CD4-positive, alpha-beta T cell treated with Interleukin-21 for 1 hour (primary cell): ENCODE measurements around the gene DRAP1.
A peak's percentile ranks its signal among the peaks of the same experiment; 100 is the strongest.

ENCODE experiments used
- DNase-seq: peaks from one replicate; pipeline ENCODE4 v3.0.0-alpha.2; 2020

The DRAP1 gene

DNA sequence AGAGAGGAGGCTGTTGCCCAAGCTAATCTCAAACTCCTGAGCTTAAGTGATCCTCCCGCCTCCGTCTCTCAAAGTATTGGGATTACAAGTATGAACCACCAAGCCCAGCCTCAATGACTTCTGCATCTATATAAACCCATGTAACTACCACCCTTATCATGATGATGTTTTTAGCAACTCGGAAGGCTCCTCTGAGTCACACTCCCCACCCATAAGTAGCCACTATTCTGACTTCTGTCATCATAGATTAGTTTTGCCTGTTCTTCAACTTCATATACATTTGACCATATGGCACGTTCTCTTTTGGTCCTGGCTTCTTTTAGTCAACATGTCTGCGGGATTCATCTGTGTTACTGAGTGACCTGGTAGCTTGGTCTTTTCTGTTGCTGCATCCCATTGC is 12.6 kb upstream of the DRAP1 start:
- no peak for DNase-seq

- DNase-seq, result no peak
Observed at GRCh38 chr11:65907878-65908277, 11.3 kb upstream of the DRAP1 start.

- DNase-seq, result no peak
Observed at GRCh38 chr11:65911682-65912568, 7.3 kb upstream of the DRAP1 start.

GRCh38 chr11:65912845-65913244 is 6.4 kb upstream of the DRAP1 start:
- DNase-seq, result no peak

- no peak for DNase-seq
Observed at GRCh38 chr11:65915101-65915820, 4.0 kb upstream of the DRAP1 start.

DNA sequence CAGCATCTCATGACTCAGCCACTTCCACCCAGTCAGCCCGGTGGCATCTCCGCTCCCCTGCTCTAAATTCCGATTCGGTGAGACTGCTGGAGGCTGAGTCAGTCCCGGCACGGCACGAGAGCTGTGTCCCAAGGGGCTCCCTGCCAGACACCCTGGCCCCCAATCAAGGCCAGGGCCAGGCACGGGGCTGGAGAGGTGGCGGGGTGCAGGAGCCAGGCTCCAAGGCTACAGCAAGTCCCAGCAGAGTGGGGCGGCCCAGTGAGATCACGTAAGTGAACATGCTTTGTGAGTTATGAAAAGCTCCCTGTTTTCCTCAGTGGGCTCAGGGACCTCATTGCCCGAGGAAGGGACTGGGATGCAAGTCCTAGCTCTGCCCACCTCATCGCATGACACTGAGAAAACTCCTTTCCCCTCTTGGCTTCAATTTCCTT is 3.4 kb upstream of the DRAP1 start:
- no peak for DNase-seq

GRCh38 chr11:65916391-65916790 is 2.8 kb upstream of the DRAP1 start:
- DNase-seq, result no peak

GRCh38 chr11:65917077-65917433 is 2.2 kb upstream of the DRAP1 start:
- no peak for DNase-seq

DNA sequence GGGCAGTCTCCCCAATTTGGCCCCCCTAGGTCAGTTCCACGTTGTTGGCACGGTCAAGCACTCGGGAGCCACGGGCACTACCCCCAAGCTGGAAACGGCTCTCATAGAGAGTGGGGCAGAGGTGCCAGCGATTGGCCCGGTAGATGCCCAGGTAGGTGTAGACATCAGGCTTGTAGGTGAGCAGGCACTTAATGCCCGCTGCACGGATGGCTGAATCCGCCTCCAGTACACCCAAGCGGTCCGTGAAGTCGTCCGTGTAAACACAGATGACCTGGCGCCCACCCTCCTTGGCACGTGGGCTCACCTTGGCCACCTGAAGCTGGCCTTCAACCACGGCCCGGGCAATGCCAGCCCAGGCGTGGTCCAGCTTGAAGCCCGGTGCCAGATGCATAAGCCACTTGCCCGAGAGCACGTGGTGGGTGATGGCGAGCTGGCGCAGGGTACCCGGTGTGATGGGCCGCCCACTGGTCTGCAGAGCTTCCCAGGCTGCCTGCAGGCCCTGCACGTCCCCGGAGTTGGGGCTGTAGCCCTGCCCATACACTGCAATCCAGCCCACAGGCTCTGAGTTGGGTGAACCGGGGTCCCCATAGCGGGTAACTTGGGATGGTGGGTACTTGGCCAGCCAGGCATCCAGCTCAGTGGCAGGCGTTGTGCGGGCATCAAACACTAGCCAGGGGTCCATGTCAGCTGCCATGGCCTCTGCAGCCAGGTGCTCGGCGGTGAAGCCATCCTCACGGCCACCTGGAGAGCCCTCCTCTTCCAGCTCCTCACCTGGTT is 1.6 kb upstream of the DRAP1 start:
- no peak for DNase-seq

GRCh38 chr11:65918211-65919140 is 750 bp upstream of the DRAP1 start, which contains the start of gene C11orf68:
Gene C11orf68, minus strand, starts transcription at chr11:65919062. Its CDS starts 31 bp downstream, at chr11:65919031.
- no peak for DNase-seq

- peak; percentile 72 for DNase-seq
Observed at GRCh38 chr11:65919573-65920371, 546 bp downstream of the DRAP1 start.

DNA sequence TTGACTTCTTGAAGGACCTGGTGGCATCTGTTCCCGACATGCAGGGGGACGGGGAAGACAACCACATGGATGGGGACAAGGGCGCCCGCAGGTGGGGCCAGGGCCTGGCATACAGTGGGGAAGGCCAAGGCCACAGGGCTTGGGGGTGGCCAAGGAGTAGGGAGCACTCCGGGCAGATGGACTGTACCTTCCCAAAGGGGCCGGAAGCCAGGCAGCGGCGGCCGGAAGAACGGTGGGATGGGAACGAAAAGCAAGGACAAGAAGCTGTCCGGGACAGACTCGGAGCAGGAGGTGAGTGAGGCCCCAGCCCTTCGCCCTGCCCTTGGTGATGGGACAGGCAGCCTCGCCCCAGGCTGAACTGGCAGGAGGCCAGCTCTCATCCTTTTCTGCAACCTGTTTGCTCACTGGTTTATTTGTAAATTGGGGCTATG is 1.2 kb downstream of the DRAP1 start:
- no peak for DNase-seq

- DNase-seq, result no peak
Observed at GRCh38 chr11:65921033-65921555, 1.9 kb downstream of the DRAP1 start.

- no peak for DNase-seq
Observed at GRCh38 chr11:65921876-65922275, 2.6 kb downstream of the DRAP1 start.

DNA sequence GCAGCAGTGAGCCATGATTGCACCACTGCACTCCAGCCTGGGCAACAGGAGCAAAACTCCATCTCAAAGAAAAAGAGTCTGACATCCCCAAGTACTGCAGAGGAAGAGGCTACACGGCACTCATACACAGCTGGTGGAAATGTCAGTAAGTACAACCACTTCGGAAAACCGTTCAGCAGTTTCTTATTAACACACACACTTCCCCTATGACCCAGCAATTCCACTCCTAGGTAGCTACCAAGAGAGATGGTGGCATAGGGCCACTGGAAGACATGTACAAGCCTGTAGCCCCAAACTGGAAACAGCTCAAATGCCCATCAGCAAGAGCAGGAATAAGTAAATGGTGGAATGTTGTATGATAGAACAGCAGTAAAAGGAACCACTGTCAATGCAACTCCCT is 3.3 kb downstream of the DRAP1 start:
- DNase-seq, result no peak

GRCh38 chr11:65925397-65925796 is 6.2 kb downstream of the DRAP1 start:
- no peak for DNase-seq

GRCh38 chr11:65927904-65928397 is 8.7 kb downstream of the DRAP1 start:
- peak; percentile 88 for DNase-seq

GRCh38 chr11:65928667-65929066 is 9.4 kb downstream of the DRAP1 start:
- no peak for DNase-seq

- no peak for DNase-seq
Observed at GRCh38 chr11:65931773-65932557, 12.7 kb downstream of the DRAP1 start.

GRCh38 chr11:65932558-65932919 is 13.3 kb downstream of the DRAP1 start:
- no peak for DNase-seq
